Measurements from ENCODE around the gene MRPS6. TPM values are rescaled to one million over a fixed set of nuclear protein-coding genes. Genes with fewer than 3 reads are reported as not detected.

The MRPS6 gene
- total and polyA plus RNA-seq, 2 of the 13 experiments (the other 11 are each of a cell fraction or from before 2014, with no cell fraction given) = 14.2 to 26.9 TPM

- 61% methylated on average over 5 of the region's 5 CpGs for WGBS (ENCODE audit: low lambda C conversion rate)
- H3K27me3 ChIP-seq (ENCODE audit: control insufficient read depth in 1 of 2, insufficient read depth in 2 of 2, low read length in 2 of 2) = no peaks in the 10 kb centered on the region
- H3K9ac ChIP-seq (ENCODE audit: insufficient read depth, low read depth, low read length) = no peak overlapping the region
- in situ Hi-C loops (cut with HindIII; ENCODE audit: extremely low pct_ligation_motif_present, low pct_unique_long_range_greater_than_20kb) (no loop called here), intact Hi-C loops (cut with micrococcal nuclease; ENCODE audit: unreplicated experiment) (no loop called here)
- FAIRE-seq (no peak), ATAC-seq (peak; percentile 59), DNase-seq (ENCODE audit: low spot score) (no peak)
- CTCF ChIA-PET (ENCODE audit: low intra/inter-chr PET ratio, low total read pairs) = no interaction called here
- peak overlapping the region; percentile 34 for H3K4me2 ChIP-seq (ENCODE audit: low read depth, low read length)
- POLR2A ChIA-PET = no interaction called here
- H2AFZ ChIP-seq (ENCODE audit: low read length) = no peak overlapping the region
- no peaks in the 10 kb centered on the region for H3K36me3 ChIP-seq (replicated peaks in 1 of 2; ENCODE audit: control insufficient read depth in 1 of 2, insufficient read depth in 2 of 2, low read length in 2 of 2)
- H4K20me1 ChIP-seq (ENCODE audit: insufficient read depth, low read length) = no peaks in the 10 kb centered on the region
- H3K4me3 ChIP-seq (replicated peaks in 1 of 3; ENCODE audit: insufficient read depth in 1 of 3, low read depth in 2 of 3, low read length in 3 of 3) = no peak overlapping the region
- H3K9me3 ChIP-seq (ENCODE audit: low read length) = no peaks in the 10 kb centered on the region
- H3K27ac ChIP-seq (ENCODE audit: extremely low read length, insufficient read depth, low read length) = no peak overlapping the region
- H3K79me2 ChIP-seq (ENCODE audit: insufficient read depth, low read length) = no peaks in the 10 kb centered on the region
- no TSS peak for BruUV-seq (replicated peaks)
- peaks cover 60% of the 10 kb centered on the region for H3K4me1 ChIP-seq (ENCODE audit: insufficient read depth, low read length)
- no peak for TF ChIP-seq ZNF441 (CRISPR knock-in tag; IDR thresholded peaks at IDR 0.05; ENCODE audit: borderline replicate concordance)
- TF ChIP-seq ZMYM3 (CRISPR knock-in tag; IDR thresholded peaks at IDR 0.05) = peak; percentile 61
- TF ChIP-seq ZSCAN9 (CRISPR knock-in tag; IDR thresholded peaks at IDR 0.05; ENCODE audit: borderline replicate concordance) = no peak
- TF ChIP-seq ZNF256 (CRISPR knock-in tag; conservative IDR thresholded peaks at IDR 0.05) = no peak
- TF ChIP-seq FOXJ3 (CRISPR knock-in tag; IDR thresholded peaks at IDR 0.05; ENCODE audit: borderline replicate concordance) = no peak
- no peak for TF ChIP-seq TEF (CRISPR knock-in tag; IDR thresholded peaks at IDR 0.05)
- TF ChIP-seq MLLT10 (CRISPR knock-in tag; IDR thresholded peaks at IDR 0.05) = no peak
- TF ChIP-seq SOX6 (IDR thresholded peaks at IDR 0.05) = no peak
- peak; percentile 67; the same call in 1 of the 2 replicates for TF ChIP-seq SOX6 (CRISPR knock-in tag; IDR thresholded peaks at IDR 0.05)
- TF ChIP-seq ZNF562 (CRISPR knock-in tag; IDR thresholded peaks at IDR 0.05; ENCODE audit: borderline replicate concordance) = no peak
- no peak for TF ChIP-seq ZFP1 (CRISPR knock-in tag; IDR thresholded peaks at IDR 0.05)
- no peak for TF ChIP-seq ZNF790 (CRISPR knock-in tag; IDR thresholded peaks at IDR 0.05; ENCODE audit: borderline replicate concordance)
- no peak for TF ChIP-seq ESRRA (CRISPR knock-in tag; IDR thresholded peaks at IDR 0.05; ENCODE audit: low read depth)
- TF ChIP-seq TFE3 (CRISPR knock-in tag; IDR thresholded peaks at IDR 0.05) = no peak
- TF ChIP-seq SOX13 (IDR thresholded peaks at IDR 0.05) = no peak
- peak in 1 of 2 experiments; percentile 76; a peak in 2 of 4 replicates for TF ChIP-seq SOX13 (CRISPR knock-in tag; conservative IDR thresholded peaks at IDR 0.05 in 1 of 2, IDR thresholded peaks at IDR 0.05 in 1 of 2)
- peak; percentile 44; the same call in 1 of the 2 replicates for TF ChIP-seq SOX5 (CRISPR knock-in tag; IDR thresholded peaks at IDR 0.05; ENCODE audit: borderline replicate concordance)
- no peak for TF ChIP-seq ZHX2 (IDR thresholded peaks at IDR 0.05; ENCODE audit: low read depth)
- TF ChIP-seq ZHX2 (CRISPR knock-in tag; IDR thresholded peaks at IDR 0.05; ENCODE audit: borderline replicate concordance) = no peak
These were observed 110.1 kb downstream of the MRPS6 start for GRCh38 chr21:34183331-34183928.

Data from HepG2 (cell line).